ENCODE data around the gene PTPRG.

The PTPRG gene

DNA sequence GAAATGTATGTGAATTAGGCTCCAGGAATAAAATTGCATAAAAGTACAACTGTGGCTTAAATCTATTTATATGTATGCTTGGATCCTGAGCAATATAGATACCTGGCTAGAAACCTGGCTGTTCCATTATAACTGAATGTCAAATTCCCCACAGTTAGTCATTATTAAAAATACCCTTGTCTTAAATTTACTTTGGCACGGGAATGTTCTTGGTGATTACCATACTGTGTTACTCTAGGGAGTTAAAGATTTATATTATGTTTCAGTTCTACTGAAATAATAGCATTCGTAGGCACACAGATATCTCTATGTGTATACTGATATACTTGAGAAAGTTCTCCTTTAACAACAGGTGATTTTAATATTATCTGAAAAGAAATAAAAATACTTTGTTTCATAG lies 394.1 kb downstream of the PTPRG start:
- Histone ChIP-seq H3K27ac (ENCODE audit: low read length) (no peak overlapping the region), H3K4me1 (ENCODE audit: insufficient read depth, low read length) (peaks cover 47% of the 10 kb centered on the region), H3K36me3 (ENCODE audit: insufficient read depth, low read depth, low read length) (no peaks in the 10 kb centered on the region), H3K9me3 (ENCODE audit: insufficient read depth, low read depth, low read length) (no peaks in the 10 kb centered on the region), H3K9ac (ENCODE audit: low read depth, low read length) (no peak overlapping the region), H3K27me3 (ENCODE audit: insufficient read depth, low read length) (no peaks in the 10 kb centered on the region), H3K4me3 (ENCODE audit: low read length) (no peak overlapping the region)

DNA sequence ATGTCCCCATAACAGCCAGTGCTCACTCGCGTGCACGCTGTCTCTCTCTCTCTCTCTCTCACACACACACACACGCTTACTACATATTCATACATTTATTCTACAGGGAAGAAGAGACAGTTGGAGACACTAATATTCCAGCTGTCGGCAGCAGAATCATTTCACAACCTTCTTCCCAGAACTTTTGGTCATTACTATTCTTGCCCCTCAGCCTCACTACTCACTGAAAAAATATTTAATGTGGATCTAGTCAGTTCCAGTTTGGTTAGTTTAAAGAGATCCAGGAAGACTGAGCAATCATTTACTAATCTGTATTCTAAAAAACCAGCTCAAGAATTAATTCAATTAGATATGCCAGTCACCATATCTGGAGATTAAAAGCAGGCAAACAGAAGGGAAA lies 394.9 kb downstream of the PTPRG start:
- Histone ChIP-seq H3K4me3 (ENCODE audit: low read length) (no peak overlapping the region), H3K27me3 (ENCODE audit: insufficient read depth, low read length) (no peaks in the 10 kb centered on the region), H3K36me3 (ENCODE audit: insufficient read depth, low read depth, low read length) (no peaks in the 10 kb centered on the region), H3K9ac (ENCODE audit: low read depth, low read length) (no peak overlapping the region), H3K27ac (ENCODE audit: low read length) (no peak overlapping the region), H3K9me3 (ENCODE audit: insufficient read depth, low read depth, low read length) (no peaks in the 10 kb centered on the region), H3K4me1 (ENCODE audit: insufficient read depth, low read length) (peaks cover 45% of the 10 kb centered on the region)

DNA sequence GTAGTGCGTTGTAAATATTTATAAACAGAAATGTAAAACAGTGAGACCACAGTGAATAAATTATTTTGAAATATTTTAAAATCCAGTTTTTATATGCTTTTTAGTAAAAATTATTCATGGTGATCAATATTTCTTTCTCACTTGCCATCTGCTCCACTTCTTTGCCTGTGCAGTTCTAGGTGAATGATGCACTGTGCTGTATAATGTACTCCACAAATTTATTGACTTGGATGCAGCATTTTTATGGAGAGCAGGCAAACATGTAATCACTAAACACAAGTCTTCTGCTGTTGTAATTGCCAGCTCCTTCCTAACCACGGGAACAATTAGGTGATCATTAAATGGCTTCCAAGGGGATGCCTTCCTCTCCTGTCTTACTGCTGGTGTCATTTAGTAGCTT lies 395.9 kb downstream of the PTPRG start:
- H3K27ac ChIP-seq (ENCODE audit: low read length): no peak overlapping the region
- no peak overlapping the region for H3K9ac ChIP-seq (ENCODE audit: low read depth, low read length)
- H3K9me3 ChIP-seq (ENCODE audit: insufficient read depth, low read depth, low read length): no peaks in the 10 kb centered on the region
- no peaks in the 10 kb centered on the region for H3K27me3 ChIP-seq (ENCODE audit: insufficient read depth, low read length)
- peaks cover 38% of the 10 kb centered on the region for H3K4me1 ChIP-seq (ENCODE audit: insufficient read depth, low read length)
- H3K4me3 ChIP-seq (ENCODE audit: low read length): no peak overlapping the region
- no peaks in the 10 kb centered on the region for H3K36me3 ChIP-seq (ENCODE audit: insufficient read depth, low read depth, low read length)

DNA sequence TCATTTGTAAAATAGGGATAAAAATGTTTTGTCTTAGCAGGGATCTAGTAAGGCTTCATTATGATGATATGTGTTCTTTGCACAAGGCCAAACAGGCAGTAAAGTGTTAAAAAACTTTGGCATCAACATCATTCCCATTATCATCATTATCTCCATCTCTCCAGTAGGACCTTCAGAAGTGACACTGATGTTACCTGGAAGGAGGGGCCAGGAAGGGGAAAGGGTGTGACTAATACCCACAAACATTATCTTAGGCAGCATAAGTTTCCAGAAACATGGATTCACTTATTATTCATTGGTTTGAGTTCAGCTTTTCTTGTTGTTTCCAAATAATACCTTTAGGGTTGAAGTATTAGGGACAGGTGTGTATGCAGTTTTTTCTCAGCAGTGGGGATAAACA lies 399.6 kb downstream of the PTPRG start:
- Histone ChIP-seq H3K36me3 (ENCODE audit: insufficient read depth, low read depth, low read length) (no peaks in the 10 kb centered on the region), H3K9ac (ENCODE audit: low read depth, low read length) (no peak overlapping the region), H3K9me3 (ENCODE audit: insufficient read depth, low read depth, low read length) (no peaks in the 10 kb centered on the region), H3K27ac (ENCODE audit: low read length) (no peak overlapping the region), H3K4me3 (ENCODE audit: low read length) (no peak overlapping the region), H3K4me1 (ENCODE audit: insufficient read depth, low read length) (peaks cover 27% of the 10 kb centered on the region), H3K27me3 (ENCODE audit: insufficient read depth, low read length) (no peaks in the 10 kb centered on the region)

GRCh38 chr3:61961900-61962299 lies 400.5 kb downstream of the PTPRG start:
- Histone ChIP-seq H3K36me3 (ENCODE audit: insufficient read depth, low read depth, low read length) (no peaks in the 10 kb centered on the region), H3K9ac (ENCODE audit: low read depth, low read length) (no peak overlapping the region), H3K4me1 (ENCODE audit: insufficient read depth, low read length) (peaks cover 31% of the 10 kb centered on the region), H3K4me3 (ENCODE audit: low read length) (no peak overlapping the region), H3K9me3 (ENCODE audit: insufficient read depth, low read depth, low read length) (no peaks in the 10 kb centered on the region), H3K27ac (ENCODE audit: low read length) (no peak overlapping the region), H3K27me3 (ENCODE audit: insufficient read depth, low read length) (no peaks in the 10 kb centered on the region)

GRCh38 chr3:61964566-61964965 lies 403.2 kb downstream of the PTPRG start:
- Histone ChIP-seq H3K27me3 (ENCODE audit: insufficient read depth, low read length) (no peaks in the 10 kb centered on the region), H3K4me1 (ENCODE audit: insufficient read depth, low read length) (peaks cover 23% of the 10 kb centered on the region), H3K9me3 (ENCODE audit: insufficient read depth, low read depth, low read length) (no peaks in the 10 kb centered on the region), H3K36me3 (ENCODE audit: insufficient read depth, low read depth, low read length) (no peaks in the 10 kb centered on the region), H3K9ac (ENCODE audit: low read depth, low read length) (no peak overlapping the region), H3K27ac (ENCODE audit: low read length) (no peak overlapping the region), H3K4me3 (ENCODE audit: low read length) (no peak overlapping the region)

DNA sequence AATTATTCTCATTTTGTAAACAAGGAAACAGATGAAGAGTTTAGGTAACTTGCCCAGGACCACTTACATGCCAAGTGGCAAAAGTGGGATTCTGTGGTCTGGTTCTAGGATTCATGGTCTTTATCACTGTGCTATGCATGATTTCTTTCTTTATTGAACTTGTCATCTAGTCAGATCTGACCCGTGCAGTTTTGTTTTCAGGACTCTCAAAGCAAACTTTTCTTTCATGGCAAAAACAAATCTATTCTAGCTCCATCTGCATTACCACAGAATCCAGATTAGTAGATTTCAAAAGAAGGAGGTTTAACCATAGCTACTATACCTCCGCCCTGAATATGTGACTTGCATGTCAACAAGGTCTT lies 404.4 kb downstream of the PTPRG start:
- H3K27me3 ChIP-seq (ENCODE audit: insufficient read depth, low read length): no peaks in the 10 kb centered on the region
- peaks cover 14% of the 10 kb centered on the region for H3K4me1 ChIP-seq (ENCODE audit: insufficient read depth, low read length)
- H3K36me3 ChIP-seq (ENCODE audit: insufficient read depth, low read depth, low read length): no peaks in the 10 kb centered on the region
- no peak overlapping the region for H3K27ac ChIP-seq (ENCODE audit: low read length)
- no peak overlapping the region for H3K9ac ChIP-seq (ENCODE audit: low read depth, low read length)
- H3K9me3 ChIP-seq (ENCODE audit: insufficient read depth, low read depth, low read length): no peaks in the 10 kb centered on the region
- no peak overlapping the region for H3K4me3 ChIP-seq (ENCODE audit: low read length)

- H3K9ac ChIP-seq (ENCODE audit: low read depth, low read length): no peak overlapping the region
- H3K27me3 ChIP-seq (ENCODE audit: insufficient read depth, low read length): no peaks in the 10 kb centered on the region
- H3K36me3 ChIP-seq (ENCODE audit: insufficient read depth, low read depth, low read length): no peaks in the 10 kb centered on the region
- no peaks in the 10 kb centered on the region for H3K9me3 ChIP-seq (ENCODE audit: insufficient read depth, low read depth, low read length)
- H3K4me3 ChIP-seq (ENCODE audit: low read length): no peak overlapping the region
- no peak overlapping the region for H3K27ac ChIP-seq (ENCODE audit: low read length)
- H3K4me1 ChIP-seq (ENCODE audit: insufficient read depth, low read length): peaks cover 11% of the 10 kb centered on the region
These were observed 404.8 kb downstream of the PTPRG start for GRCh38 chr3:61966200-61966599.

DNA sequence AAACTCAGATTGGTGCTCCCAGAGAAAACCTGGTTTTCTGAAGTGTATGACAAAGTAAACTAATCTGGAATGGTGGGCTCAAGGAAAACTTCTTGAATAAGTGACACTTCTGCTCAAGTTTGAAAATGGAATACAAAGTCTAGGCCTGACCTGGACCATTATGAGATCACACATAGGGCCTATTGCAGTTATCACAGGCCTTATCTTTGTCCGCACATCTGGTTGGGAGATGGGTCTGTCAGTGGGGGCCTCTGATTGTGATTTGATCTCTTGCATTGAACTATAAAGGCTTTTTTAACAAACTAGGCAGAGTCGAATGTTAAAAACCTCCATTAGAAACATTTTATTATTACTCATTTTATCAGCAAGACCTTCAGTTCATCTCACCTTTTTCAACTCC lies 405.6 kb downstream of the PTPRG start:
- H3K9ac ChIP-seq (ENCODE audit: low read depth, low read length): no peak overlapping the region
- no peak overlapping the region for H3K27ac ChIP-seq (ENCODE audit: low read length)
- no peak overlapping the region for H3K4me3 ChIP-seq (ENCODE audit: low read length)
- no peaks in the 10 kb centered on the region for H3K9me3 ChIP-seq (ENCODE audit: insufficient read depth, low read depth, low read length)
- H3K36me3 ChIP-seq (ENCODE audit: insufficient read depth, low read depth, low read length): no peaks in the 10 kb centered on the region
- no peaks in the 10 kb centered on the region for H3K27me3 ChIP-seq (ENCODE audit: insufficient read depth, low read length)
- H3K4me1 ChIP-seq (ENCODE audit: insufficient read depth, low read length): peaks cover 13% of the 10 kb centered on the region

- H3K9ac ChIP-seq (ENCODE audit: low read depth, low read length): no peak overlapping the region
- no peaks in the 10 kb centered on the region for H3K9me3 ChIP-seq (ENCODE audit: insufficient read depth, low read depth, low read length)
- peaks cover 22% of the 10 kb centered on the region for H3K4me1 ChIP-seq (ENCODE audit: insufficient read depth, low read length)
- H3K27ac ChIP-seq (ENCODE audit: low read length): no peak overlapping the region
- no peak overlapping the region for H3K4me3 ChIP-seq (ENCODE audit: low read length)
- no peaks in the 10 kb centered on the region for H3K36me3 ChIP-seq (ENCODE audit: insufficient read depth, low read depth, low read length)
- no peaks in the 10 kb centered on the region for H3K27me3 ChIP-seq (ENCODE audit: insufficient read depth, low read length)
These were observed 406.6 kb downstream of the PTPRG start for GRCh38 chr3:61967937-61968336.

GRCh38 chr3:61974662-61975061 lies 413.3 kb downstream of the PTPRG start:
- peaks cover 18% of the 10 kb centered on the region for H3K4me1 ChIP-seq (ENCODE audit: insufficient read depth, low read length)
- no peak overlapping the region for H3K9ac ChIP-seq (ENCODE audit: low read depth, low read length)
- no peak overlapping the region for H3K27ac ChIP-seq (ENCODE audit: low read length)
- no peaks in the 10 kb centered on the region for H3K36me3 ChIP-seq (ENCODE audit: insufficient read depth, low read depth, low read length)
- no peaks in the 10 kb centered on the region for H3K9me3 ChIP-seq (ENCODE audit: insufficient read depth, low read depth, low read length)
- H3K4me3 ChIP-seq (ENCODE audit: low read length): no peak overlapping the region
- no peaks in the 10 kb centered on the region for H3K27me3 ChIP-seq (ENCODE audit: insufficient read depth, low read length)

DNA sequence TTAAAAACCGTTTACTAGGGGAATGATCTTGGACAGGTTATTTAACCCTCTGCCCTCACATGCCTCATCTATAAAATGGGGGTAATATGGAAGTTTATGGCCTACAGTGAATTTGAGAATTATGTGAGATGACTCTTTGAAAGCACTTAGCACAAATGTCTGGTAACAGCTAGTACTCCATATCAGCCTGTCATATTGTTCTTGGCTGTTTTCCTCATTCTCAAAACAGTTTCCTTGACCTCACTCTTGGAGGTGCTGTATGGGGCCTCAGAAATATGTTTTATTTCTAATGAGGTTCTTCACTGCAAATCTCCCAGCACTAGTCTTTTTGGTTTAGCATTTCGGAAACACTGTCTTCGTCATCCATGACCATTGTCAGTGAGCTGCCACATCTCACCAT lies 413.8 kb downstream of the PTPRG start:
- H3K27ac ChIP-seq (ENCODE audit: low read length): no peak overlapping the region
- H3K9ac ChIP-seq (ENCODE audit: low read depth, low read length): no peak overlapping the region
- H3K27me3 ChIP-seq (ENCODE audit: insufficient read depth, low read length): no peaks in the 10 kb centered on the region
- H3K36me3 ChIP-seq (ENCODE audit: insufficient read depth, low read depth, low read length): no peaks in the 10 kb centered on the region
- peaks cover 24% of the 10 kb centered on the region for H3K4me1 ChIP-seq (ENCODE audit: insufficient read depth, low read length)
- no peak overlapping the region for H3K4me3 ChIP-seq (ENCODE audit: low read length)
- H3K9me3 ChIP-seq (ENCODE audit: insufficient read depth, low read depth, low read length): no peaks in the 10 kb centered on the region

DNA sequence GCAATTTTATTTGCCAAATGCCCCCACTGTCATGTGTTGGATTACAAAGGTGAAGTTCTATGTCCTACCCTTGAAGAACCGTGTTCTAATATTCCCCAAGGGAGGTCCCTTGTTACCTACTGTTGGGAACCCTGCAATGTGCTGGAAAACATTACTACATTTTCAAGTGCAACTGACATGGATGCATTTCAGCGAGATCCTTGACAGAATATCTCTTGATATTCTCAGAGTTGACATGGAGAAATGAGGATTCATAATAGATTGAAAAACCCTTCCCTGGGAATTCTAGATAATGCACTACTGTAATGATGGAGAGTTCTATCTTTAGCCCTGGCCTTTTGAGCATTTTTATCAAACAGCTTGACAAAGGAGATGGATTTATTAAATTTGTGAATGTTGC lies 414.6 kb downstream of the PTPRG start:
- Histone ChIP-seq H3K4me3 (ENCODE audit: low read length) (no peak overlapping the region), H3K36me3 (ENCODE audit: insufficient read depth, low read depth, low read length) (no peaks in the 10 kb centered on the region), H3K27ac (ENCODE audit: low read length) (no peak overlapping the region), H3K9me3 (ENCODE audit: insufficient read depth, low read depth, low read length) (no peaks in the 10 kb centered on the region), H3K27me3 (ENCODE audit: insufficient read depth, low read length) (no peaks in the 10 kb centered on the region), H3K4me1 (ENCODE audit: insufficient read depth, low read length) (peaks cover 28% of the 10 kb centered on the region), H3K9ac (ENCODE audit: low read depth, low read length) (no peak overlapping the region)

Measured in iPS-20b (cell line).